NCI-H2081 treated with DMSO at 0.1 percent for 48 hours (cell line): ENCODE measurements around the gene RGS5.

Experiments
- DNase-seq: peaks from one replicate; lab custom pipeline; 2025; lab: John Stamatoyannopoulos, UW

RGS5 gene

DNA sequence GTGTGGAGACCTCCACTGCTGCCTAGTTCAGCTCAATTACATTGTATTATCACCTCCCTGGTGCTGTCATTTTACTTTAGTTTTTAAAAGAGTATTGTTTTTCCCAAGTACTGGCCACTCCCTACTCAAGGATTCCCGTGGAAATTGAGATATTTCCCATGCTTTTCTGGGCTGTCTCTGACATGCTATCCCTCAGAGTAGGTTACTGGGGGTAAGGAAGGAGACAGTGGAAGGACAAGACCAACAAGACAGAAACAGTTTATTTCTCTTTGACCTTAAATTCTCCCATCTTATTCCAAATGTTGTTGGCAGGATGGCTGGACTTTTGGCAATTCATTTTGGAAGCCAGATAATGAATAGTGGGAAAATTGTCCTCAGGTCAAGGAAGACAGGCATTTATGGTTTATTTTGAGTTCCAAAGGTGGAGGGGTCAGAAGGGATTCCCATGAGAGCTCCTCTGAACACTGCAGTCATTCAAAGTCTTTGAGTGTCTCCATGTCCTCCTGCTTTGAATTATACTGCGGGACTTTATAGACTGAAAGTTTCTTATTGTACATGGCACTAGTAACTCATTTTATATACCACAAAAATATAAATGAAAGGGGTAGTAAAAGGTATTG is 20.3 kb downstream of the RGS5 start:
- DNase-seq: no peak

DNA sequence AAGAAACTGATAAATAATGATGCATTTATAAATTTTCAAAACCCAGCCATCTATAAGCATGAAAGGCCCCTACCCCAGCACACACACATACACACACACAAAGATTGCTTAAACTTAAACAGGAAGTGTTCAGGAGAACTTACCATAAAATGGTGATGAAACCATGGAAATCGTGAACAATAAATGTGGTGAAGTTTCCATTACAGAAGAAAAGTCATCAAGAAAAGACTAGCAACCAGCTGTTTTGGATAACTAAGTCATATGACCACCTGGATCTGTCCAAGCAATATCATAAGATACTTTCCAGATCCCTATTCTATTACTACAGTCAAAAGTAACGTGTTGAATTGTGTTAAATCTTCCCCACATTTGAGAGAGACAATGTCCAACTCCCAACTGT is 24.1 kb downstream of the RGS5 start:
- DNase-seq: no peak

DNA sequence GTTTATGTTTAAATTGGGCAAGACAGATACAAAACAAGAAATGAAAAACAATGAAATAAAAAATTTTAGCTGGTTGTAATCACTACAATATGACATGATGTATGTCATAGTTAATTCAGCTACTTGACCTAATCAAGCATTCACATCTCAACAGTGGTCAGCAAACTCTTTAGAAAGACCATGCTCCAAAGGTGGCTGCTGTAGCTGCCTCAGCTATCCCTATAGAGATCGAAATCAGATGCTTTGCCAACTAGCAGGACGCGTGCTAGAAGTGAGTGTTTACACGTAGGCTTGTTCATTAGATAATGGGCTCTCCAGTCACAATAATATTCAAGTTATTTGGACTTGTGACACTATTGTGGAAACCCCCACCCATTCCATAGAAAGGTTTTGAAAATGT is 25.9 kb downstream of the RGS5 start:
- DNase-seq: no peak

DNA sequence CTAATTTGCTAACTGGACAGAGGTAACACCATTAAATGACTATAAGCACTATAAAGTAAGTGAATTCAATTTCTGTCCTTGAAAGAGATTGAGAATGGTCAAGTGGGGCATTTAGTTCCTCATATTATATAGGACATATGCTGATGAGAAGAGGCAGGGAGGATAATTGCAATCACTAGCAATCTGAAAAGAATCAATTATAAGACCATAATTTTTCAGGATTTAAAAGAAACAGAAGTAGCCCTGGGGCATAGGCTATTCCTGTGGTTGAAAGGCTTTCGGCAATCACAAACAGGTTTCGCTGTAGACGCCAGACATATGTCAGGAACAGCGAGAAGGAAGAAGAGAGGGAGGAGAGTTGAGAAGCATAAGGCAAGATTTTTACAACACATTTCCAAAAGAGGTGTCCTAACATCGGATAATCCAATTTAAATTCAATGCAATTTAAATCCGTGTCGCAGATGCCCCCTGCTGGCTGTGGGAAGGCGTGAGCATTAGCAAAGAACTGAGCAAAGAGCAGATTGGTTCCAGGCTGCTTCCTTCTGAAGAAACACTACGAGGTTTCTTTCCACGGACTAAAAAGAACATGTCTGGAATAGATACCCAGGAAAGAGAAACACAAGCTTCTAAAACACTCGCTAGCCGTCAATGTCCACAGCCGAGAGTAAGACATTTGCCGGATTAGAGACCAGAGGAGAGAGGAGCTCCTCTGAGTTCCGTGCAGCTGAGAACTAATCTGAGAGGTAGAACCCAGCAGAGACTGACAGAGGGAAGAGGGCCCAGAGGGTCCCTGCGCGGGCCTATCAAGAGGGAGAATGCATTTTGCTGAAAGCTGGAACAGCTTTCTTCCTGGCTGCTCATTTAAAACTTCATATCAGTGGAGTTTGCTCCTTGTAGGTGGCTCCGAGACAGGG is 27.9 kb downstream of the RGS5 start:
- no peak for DNase-seq

DNA sequence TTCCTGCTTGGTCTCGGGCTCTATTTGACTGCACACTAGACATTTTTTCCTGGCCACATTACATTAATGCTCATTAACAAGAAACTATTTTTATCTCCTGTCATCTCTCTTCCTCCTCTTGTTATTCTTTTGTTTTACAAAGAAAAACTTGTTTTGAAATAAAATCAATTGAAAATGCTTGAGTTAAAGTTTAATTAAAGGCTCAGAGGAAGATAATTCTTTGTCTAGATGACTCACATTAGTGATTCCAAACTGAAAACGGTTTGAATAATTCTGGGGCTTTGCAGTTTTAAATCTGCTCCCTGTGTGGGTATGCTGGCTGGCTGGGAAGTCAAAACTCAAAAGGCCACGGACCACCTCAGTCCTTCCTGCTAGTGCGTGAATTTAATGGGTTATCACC is 29.6 kb downstream of the RGS5 start:
- DNase-seq: no peak

DNA sequence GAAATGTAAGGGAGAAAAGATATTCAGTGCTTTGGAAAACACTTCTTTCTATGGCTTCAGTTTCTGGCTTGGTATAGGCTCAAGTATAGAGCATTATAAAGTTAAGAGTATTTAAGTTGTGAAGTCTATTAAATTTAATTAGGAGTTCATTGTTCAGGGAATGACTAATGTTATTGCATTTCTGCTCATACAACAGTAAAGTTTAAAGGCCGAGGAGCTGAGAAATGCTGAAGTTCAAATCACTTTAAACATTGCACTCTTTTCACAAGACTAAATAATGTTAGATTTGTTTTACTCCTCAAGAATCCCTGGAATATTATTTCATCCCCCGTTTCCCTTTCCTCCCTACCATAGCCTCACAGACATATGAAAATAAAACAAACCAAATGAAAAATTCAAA is 30.1 kb downstream of the RGS5 start:
- no peak for DNase-seq

- no peak for DNase-seq
Measured at GRCh38 chr1:163171826-163172225, 30.9 kb downstream of the RGS5 start.

DNA sequence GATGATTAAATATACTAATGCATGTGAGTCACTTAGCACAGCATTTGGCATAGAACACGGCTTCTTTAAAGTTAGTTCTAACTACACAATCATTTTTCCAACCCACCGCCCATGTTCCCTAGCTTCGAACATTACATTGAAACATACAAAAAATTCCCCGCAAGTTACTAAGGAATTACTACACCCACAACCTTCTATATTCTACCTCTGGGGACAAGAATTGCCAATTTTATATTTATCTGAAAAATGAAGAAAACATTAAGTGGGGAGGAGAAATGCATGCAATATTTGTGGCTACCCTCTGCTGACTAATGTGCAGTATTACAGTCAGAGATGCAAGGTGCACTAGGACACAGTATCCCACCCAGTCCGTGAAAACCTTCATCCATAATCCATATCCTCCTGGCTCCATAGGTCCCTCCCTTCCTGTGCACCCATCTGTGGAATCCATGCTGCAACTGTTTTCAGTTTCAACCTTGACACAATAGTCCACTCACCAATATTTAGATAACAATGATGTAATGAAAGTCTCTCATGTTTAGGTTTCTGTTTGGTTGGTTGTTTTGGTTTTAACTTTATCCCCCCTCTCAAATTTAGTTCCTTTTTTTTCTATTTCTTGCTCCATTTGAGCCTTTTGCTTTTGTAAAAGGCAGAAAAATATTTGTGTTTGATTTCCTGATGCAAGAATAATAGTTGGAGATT is 31.6 kb downstream of the RGS5 start:
- no peak for DNase-seq

GRCh38 chr1:163170331-163170730 is 32.4 kb downstream of the RGS5 start:
- no peak for DNase-seq

- DNase-seq: no peak
Measured at GRCh38 chr1:163169553-163169952, 33.2 kb downstream of the RGS5 start.

- no peak for DNase-seq
Measured at GRCh38 chr1:163168053-163168452, 34.7 kb downstream of the RGS5 start.

DNA sequence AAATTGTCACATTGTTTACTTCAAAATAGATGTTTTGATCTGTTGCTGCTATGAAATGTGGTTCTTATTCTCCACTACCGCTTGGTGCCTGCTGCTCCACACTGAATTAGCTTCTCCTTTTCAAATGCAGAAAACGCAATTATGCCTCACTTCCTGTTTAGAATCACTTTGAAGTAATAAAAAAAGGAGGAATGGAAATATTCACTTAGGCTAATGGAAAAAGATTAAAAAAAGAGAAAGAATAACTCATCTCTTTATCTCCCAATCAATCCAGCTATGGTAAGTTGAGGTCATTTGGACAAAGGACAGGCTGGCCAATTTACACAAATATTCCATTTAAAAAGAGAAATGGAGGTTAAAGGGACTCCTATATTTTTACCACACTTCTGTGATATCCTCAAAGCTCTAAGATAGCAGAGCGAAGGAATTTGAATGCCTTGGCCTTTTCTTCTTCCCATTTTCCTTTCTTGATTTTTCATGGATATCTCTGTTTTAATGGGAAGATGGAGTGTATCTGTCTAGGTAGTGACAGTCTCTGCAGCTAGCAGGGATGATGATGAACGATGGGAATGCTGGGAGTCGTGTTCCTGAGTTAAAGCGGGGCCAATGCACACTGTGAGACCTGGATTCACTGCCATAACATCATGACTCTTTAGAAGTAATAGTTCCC is 35.7 kb downstream of the RGS5 start:
- no peak for DNase-seq

DNA sequence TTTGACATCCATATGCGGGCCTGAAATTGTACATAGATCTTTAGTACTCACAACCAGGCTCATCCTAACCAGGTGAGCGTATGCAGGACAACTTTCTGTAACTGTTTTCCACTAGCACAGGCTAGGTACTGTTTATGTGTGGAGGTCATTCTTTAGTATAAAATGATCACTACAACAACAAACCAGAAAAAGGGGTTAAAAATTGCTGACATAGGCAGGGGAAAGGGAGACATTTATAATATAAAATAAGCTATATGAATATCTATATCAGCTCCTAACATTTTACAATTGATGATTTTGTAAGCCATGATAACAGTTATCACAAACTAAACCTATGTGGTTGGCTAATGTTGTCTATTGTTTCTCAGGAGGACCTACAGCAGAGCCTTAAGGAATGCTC is 37.6 kb downstream of the RGS5 start:
- DNase-seq: no peak

DNA sequence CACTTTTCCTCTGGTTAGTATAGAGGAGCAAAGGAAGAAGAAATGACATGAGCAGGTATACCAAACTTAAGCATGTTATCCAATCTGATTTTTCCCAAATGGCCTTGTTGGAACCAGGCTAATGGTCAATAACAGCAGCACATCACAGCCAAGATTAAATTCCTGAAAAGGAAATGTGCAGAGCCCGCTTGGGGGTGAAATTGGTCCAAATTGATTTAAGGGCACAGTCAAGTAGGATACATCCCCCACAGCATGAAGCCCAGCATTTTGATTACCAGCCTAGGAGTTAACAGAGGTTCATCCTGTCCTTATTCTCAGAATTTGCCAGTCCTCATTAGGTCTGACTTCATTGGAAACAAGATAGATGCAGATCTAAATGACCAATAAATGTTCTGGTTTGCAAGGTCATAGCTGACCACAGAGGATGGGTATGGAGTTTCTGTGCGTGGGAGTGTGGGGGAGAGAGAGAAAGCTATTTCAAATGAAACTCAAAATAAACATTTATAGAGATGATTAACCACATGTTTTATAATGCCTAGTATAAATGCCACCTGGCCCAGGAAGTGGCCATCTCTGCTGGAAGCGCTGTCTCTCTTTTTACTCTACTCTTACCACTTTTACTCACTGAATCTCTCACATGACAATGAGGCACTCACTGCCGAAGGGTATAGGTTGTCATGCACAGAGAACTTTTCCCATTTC is 38.7 kb downstream of the RGS5 start:
- DNase-seq: no peak

DNA sequence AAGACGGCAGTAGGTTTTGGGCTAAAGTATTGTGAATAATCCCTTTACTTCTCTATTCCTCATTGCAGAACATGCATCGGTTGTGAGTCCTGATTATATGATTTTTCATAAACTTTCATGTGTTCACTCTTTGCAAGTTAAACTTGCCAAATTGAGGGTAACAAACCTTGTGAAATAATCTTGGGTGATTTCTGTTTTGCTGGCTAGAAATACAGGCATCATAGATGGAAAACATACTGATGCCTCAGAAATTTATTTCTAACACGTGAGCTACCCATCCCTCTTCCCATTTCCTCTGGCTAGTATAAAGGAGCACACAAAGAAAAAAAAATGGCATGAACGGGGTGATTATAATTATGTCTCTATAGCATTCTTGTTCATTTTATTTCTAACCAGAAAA is 39.6 kb downstream of the RGS5 start:
- no peak for DNase-seq

GRCh38 chr1:163162381-163162914 is 40.3 kb downstream of the RGS5 start:
- no peak for DNase-seq

- no peak for DNase-seq
Measured at GRCh38 chr1:163161841-163162240, 40.9 kb downstream of the RGS5 start.

- DNase-seq: no peak
Measured at GRCh38 chr1:163161337-163161736, 41.4 kb downstream of the RGS5 start.

DNA sequence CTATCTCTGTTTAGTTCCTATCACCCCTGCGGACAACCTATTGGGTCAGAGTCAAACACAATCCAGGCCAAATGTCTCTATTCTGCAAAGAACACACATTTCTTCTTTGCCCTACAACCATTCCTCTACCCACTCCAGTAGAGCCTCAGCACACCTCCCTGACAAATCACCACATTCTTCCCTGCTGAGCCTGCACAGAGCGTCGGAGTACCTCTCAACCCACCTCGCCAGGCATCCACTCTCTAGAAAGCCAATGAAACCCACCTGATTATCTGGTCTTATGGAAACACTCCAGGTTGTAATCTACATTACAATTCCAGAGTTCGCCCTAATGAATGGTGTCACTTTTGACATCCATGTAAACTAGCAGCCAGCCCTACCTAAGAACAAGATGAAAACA is 47.1 kb downstream of the RGS5 start:
- DNase-seq: no peak

DNA sequence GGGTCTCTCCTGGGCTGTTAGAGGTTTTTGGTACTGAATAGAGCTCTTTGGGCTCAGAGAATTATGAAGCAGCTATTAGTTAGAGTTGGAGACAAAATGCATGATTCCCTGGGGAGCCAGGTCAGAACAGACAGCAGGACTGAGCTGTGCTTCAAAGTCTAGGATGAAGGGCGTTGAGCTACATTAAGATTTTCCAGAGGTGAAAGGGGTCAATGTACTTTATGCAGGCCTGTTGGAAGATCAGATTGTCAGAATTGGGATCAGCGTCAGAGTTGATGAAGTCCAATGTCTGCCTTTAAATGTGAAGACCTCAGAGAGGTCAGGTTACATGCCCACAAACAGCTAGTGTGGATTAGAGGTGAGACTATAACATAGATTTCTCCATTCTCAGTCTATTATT is 53.8 kb downstream of the RGS5 start:
- no peak for DNase-seq

- DNase-seq: no peak
Measured at GRCh38 chr1:163147019-163147418, 55.7 kb downstream of the RGS5 start.

- DNase-seq: no peak
Measured at GRCh38 chr1:163145435-163145834, 57.3 kb downstream of the RGS5 start.
